Neutrophil (primary cell): ENCODE results near the gene AKT1S1.

Experiments
- H3K27ac ChIP-seq: fragments of 200-600 bp; sonication (generic); 2 replicates; pipeline ENCODE4 v1.5.1; 2016; ENCODE audit warnings: mild to moderate bottlenecking, moderate library complexity
- H3K27me3 ChIP-seq: fragments of 200-600 bp; sonication (generic); 2 replicates; pipeline ENCODE4 v1.6.0; 2016; ENCODE audit warnings: mild to moderate bottlenecking
- H3K36me3 ChIP-seq: fragments of 200-600 bp; sonication (generic); 2 replicates; pipeline ENCODE4 v1.5.1; 2017
- H3K4me1 ChIP-seq, 2 experiments: fragments of 200-600 bp in 1 of 2; sonication (generic) in 1 of 2; 1 replicate in 1 of 2; 2 replicates in 1 of 2; pipeline versions ENCODE4 v1.5.1 to v1.6.1; 2013 to 2016; ENCODE audit warnings: low read depth in 1 of 2, low read length in 1 of 2, mild to moderate bottlenecking in 1 of 2, moderate library complexity in 1 of 2; ENCODE audit not compliant: control insufficient read depth in 1 of 2, insufficient read depth in 1 of 2
- H3K4me3 ChIP-seq, 2 experiments: fragments of 200-600 bp in 1 of 2; sonication (generic) in 1 of 2; 1 replicate in 1 of 2; 2 replicates in 1 of 2; pipeline ENCODE4 v1.5.1; 2013 to 2016; ENCODE audit warnings: low read depth in 1 of 2, low read length in 1 of 2, mild to moderate bottlenecking in 1 of 2, moderate library complexity in 1 of 2
- H3K9me3 ChIP-seq: fragments of 200-600 bp; sonication (generic); 2 replicates; pipeline ENCODE4 v1.5.1; 2016
- CTCF ChIP-seq: fragments of 200-600 bp; sonication (generic); IDR thresholded peaks from 2 replicates; pipeline ENCODE4 v1.5.1; 2016; ENCODE audit warnings: antibody characterized with exemption

The AKT1S1 gene

GRCh38 chr19:49832556-49832955 is 44.6 kb downstream of the AKT1S1 start:
- TF ChIP-seq CTCF, result no peak
- H3K4me3 ChIP-seq, result peak overlapping the region; percentile 0 to 53
- H3K27ac ChIP-seq, result peak overlapping the region; percentile 85
- no peaks in the 10 kb centered on the region for H3K27me3 ChIP-seq
- H3K9me3 ChIP-seq, result no peaks in the 10 kb centered on the region
- peaks cover 29 to 31% of the 10 kb centered on the region in 2 experiments for H3K4me1 ChIP-seq
- peaks cover 98% of the 10 kb centered on the region for H3K36me3 ChIP-seq

GRCh38 chr19:49831592-49831991 is 45.6 kb downstream of the AKT1S1 start:
- Histone ChIP-seq H3K27ac (peak overlapping the region; percentile 85), H3K4me3 (peak overlapping the region in 1 of 2 experiments; percentile 53), H3K27me3 (no peaks in the 10 kb centered on the region), H3K4me1 (peaks cover 29 to 31% of the 10 kb centered on the region in 2 experiments), H3K36me3 (peaks cover 98% of the 10 kb centered on the region), H3K9me3 (no peaks in the 10 kb centered on the region)
- no peak for TF ChIP-seq CTCF

GRCh38 chr19:49830766-49831165 is 46.4 kb downstream of the AKT1S1 start:
- H3K9me3 ChIP-seq, result no peaks in the 10 kb centered on the region
- H3K4me3 ChIP-seq, result no peak overlapping the region
- peak overlapping the region; percentile 85 for H3K27ac ChIP-seq
- H3K36me3 ChIP-seq, result peaks cover 94% of the 10 kb centered on the region
- H3K4me1 ChIP-seq, result peaks cover 29 to 31% of the 10 kb centered on the region in 2 experiments
- no peaks in the 10 kb centered on the region for H3K27me3 ChIP-seq
- TF ChIP-seq CTCF, result no peak

GRCh38 chr19:49829721-49830120 is 47.4 kb downstream of the AKT1S1 start:
- H3K27ac ChIP-seq, result no peak overlapping the region
- H3K27me3 ChIP-seq, result no peaks in the 10 kb centered on the region
- peaks cover 29 to 31% of the 10 kb centered on the region in 2 experiments for H3K4me1 ChIP-seq
- H3K36me3 ChIP-seq, result peaks cover 83% of the 10 kb centered on the region
- no peak overlapping the region for H3K4me3 ChIP-seq
- no peak for TF ChIP-seq CTCF
- no peaks in the 10 kb centered on the region for H3K9me3 ChIP-seq

GRCh38 chr19:49829200-49829599 is 48.0 kb downstream of the AKT1S1 start:
- peaks cover 29 to 31% of the 10 kb centered on the region in 2 experiments for H3K4me1 ChIP-seq
- no peaks in the 10 kb centered on the region for H3K9me3 ChIP-seq
- H3K27ac ChIP-seq, result no peak overlapping the region
- no peak for TF ChIP-seq CTCF
- no peak overlapping the region for H3K4me3 ChIP-seq
- H3K27me3 ChIP-seq, result no peaks in the 10 kb centered on the region
- H3K36me3 ChIP-seq, result peaks cover 79% of the 10 kb centered on the region

- H3K9me3 ChIP-seq, result no peaks in the 10 kb centered on the region
- peaks cover 15 to 18% of the 10 kb centered on the region in 2 experiments for H3K4me1 ChIP-seq
- peaks cover 75% of the 10 kb centered on the region for H3K36me3 ChIP-seq
- no peak for TF ChIP-seq CTCF
- no peak overlapping the region for H3K4me3 ChIP-seq
- H3K27ac ChIP-seq, result no peak overlapping the region
- no peaks in the 10 kb centered on the region for H3K27me3 ChIP-seq
Observed at GRCh38 chr19:49827034-49827433, 50.1 kb downstream of the AKT1S1 start.
